Measurements from ENCODE around the gene NOTCH2. TPM values are rescaled to one million over a fixed set of nuclear protein-coding genes. Genes with fewer than 3 reads are reported as not detected.

Gene NOTCH2
- total RNA-seq, 1 donor from 2014 or later: 66.6 TPM

- Histone ChIP-seq H3K9me3 (ENCODE audit: low read depth) (no peaks in the 10 kb centered on the region), H4K20me1 (ENCODE audit: low read depth) (no peaks in the 10 kb centered on the region), H3K36me3 (no peaks in the 10 kb centered on the region), H3K27me3 (no peaks in the 10 kb centered on the region), H2AFZ (replicated peaks) (no peak overlapping the region), H3K79me2 (ENCODE audit: low read depth) (no peaks in the 10 kb centered on the region), H3K4me1 (no peaks in the 10 kb centered on the region), H3K27ac (no peak overlapping the region), H3K4me3 (no peak overlapping the region), H3K9ac (no peak overlapping the region), H3K4me2 (no peak overlapping the region), H3F3A (ENCODE audit: low read depth) (no peaks in the 10 kb centered on the region)
- Mint-ChIP-seq H3K36me3 (no peaks in the 10 kb centered on the region), H3K4me3 (no peak overlapping the region), H3K4me1 (no peaks in the 10 kb centered on the region), H3K27me3 (ENCODE audit: insufficient read depth, low read depth) (no peaks in the 10 kb centered on the region), H3K27ac (no peak overlapping the region), H3K9me3 (no peaks in the 10 kb centered on the region)
- DNase-seq (ENCODE audit: low spot score): no peak
- TF ChIP-seq EZH2phosphoT487 (IDR thresholded peaks at IDR 0.05): no peak
These were observed 191.3 kb downstream of the NOTCH2 start for GRCh38 chr1:119878171-119878570.

- Mint-ChIP-seq H3K9me3 (no peaks in the 10 kb centered on the region), H3K4me3 (no peak overlapping the region), H3K27ac (no peak overlapping the region), H3K4me1 (peaks cover 4% of the 10 kb centered on the region), H3K27me3 (ENCODE audit: insufficient read depth, low read depth) (no peaks in the 10 kb centered on the region), H3K36me3 (no peaks in the 10 kb centered on the region)
- no peak overlapping the region for H3K4me3 ChIP-seq
- no peaks in the 10 kb centered on the region for H3K36me3 ChIP-seq
- no peaks in the 10 kb centered on the region for H4K20me1 ChIP-seq (ENCODE audit: low read depth)
- H3K27ac ChIP-seq: no peak overlapping the region
- no peaks in the 10 kb centered on the region for H3F3A ChIP-seq (ENCODE audit: low read depth)
- H3K27me3 ChIP-seq: no peaks in the 10 kb centered on the region
- no peak overlapping the region for H3K9ac ChIP-seq
- no peaks in the 10 kb centered on the region for H3K79me2 ChIP-seq (ENCODE audit: low read depth)
- TF ChIP-seq CTCF (IDR thresholded peaks at IDR 0.05) (no peak), EZH2 (IDR thresholded peaks at IDR 0.05) (no peak), EZH2phosphoT487 (IDR thresholded peaks at IDR 0.05) (no peak)
- no peak overlapping the region for H3K4me2 ChIP-seq
- H3K9me3 ChIP-seq (ENCODE audit: low read depth): no peaks in the 10 kb centered on the region
- no peak for DNase-seq (ENCODE audit: low spot score)
- H2AFZ ChIP-seq (replicated peaks): no peak overlapping the region
- H3K4me1 ChIP-seq: no peaks in the 10 kb centered on the region
These were observed 195.3 kb downstream of the NOTCH2 start for GRCh38 chr1:119874186-119874585.

GRCh38 chr1:119873135-119874015, 196.1 kb downstream of the NOTCH2 start:
- H3F3A ChIP-seq (ENCODE audit: low read depth): no peaks in the 10 kb centered on the region
- no peak for TF ChIP-seq EZH2 (IDR thresholded peaks at IDR 0.05)
- no peak for TF ChIP-seq CTCF (IDR thresholded peaks at IDR 0.05)
- TF ChIP-seq EZH2phosphoT487 (IDR thresholded peaks at IDR 0.05): no peak
- H3K79me2 ChIP-seq (ENCODE audit: low read depth): no peaks in the 10 kb centered on the region
- no peak overlapping the region for H2AFZ ChIP-seq (replicated peaks)
- no peaks in the 10 kb centered on the region for H3K27me3 ChIP-seq
- no peak overlapping the region for H3K9ac ChIP-seq
- Mint-ChIP-seq H3K4me1 (peaks cover 4% of the 10 kb centered on the region), H3K9me3 (no peaks in the 10 kb centered on the region), H3K4me3 (no peak overlapping the region), H3K36me3 (no peaks in the 10 kb centered on the region), H3K27me3 (ENCODE audit: insufficient read depth, low read depth) (no peaks in the 10 kb centered on the region), H3K27ac (no peak overlapping the region)
- no peak overlapping the region for H3K27ac ChIP-seq
- H3K9me3 ChIP-seq (ENCODE audit: low read depth): no peaks in the 10 kb centered on the region
- H3K4me3 ChIP-seq: no peak overlapping the region
- H3K4me1 ChIP-seq: no peaks in the 10 kb centered on the region
- DNase-seq (ENCODE audit: low spot score): no peak
- no peaks in the 10 kb centered on the region for H3K36me3 ChIP-seq
- H4K20me1 ChIP-seq (ENCODE audit: low read depth): no peaks in the 10 kb centered on the region
- H3K4me2 ChIP-seq: no peak overlapping the region

- peaks cover 4% of the 10 kb centered on the region for H3K4me1 Mint-ChIP-seq
- Histone ChIP-seq H3K9ac (no peak overlapping the region), H3K4me2 (no peak overlapping the region), H3K4me1 (no peaks in the 10 kb centered on the region), H3K9me3 (ENCODE audit: low read depth) (no peaks in the 10 kb centered on the region), H3F3A (ENCODE audit: low read depth) (no peaks in the 10 kb centered on the region), H3K79me2 (ENCODE audit: low read depth) (no peaks in the 10 kb centered on the region), H3K36me3 (no peaks in the 10 kb centered on the region), H2AFZ (replicated peaks) (peak overlapping the region; percentile 77), H3K27ac (no peak overlapping the region), H3K27me3 (no peaks in the 10 kb centered on the region), H4K20me1 (ENCODE audit: low read depth) (no peaks in the 10 kb centered on the region), H3K4me3 (no peak overlapping the region)
- DNase-seq (ENCODE audit: low spot score): no peak
- no peaks in the 10 kb centered on the region for H3K9me3 Mint-ChIP-seq
- no peaks in the 10 kb centered on the region for H3K36me3 Mint-ChIP-seq
- no peak overlapping the region for H3K27ac Mint-ChIP-seq
- no peak overlapping the region for H3K4me3 Mint-ChIP-seq
- no peaks in the 10 kb centered on the region for H3K27me3 Mint-ChIP-seq (ENCODE audit: insufficient read depth, low read depth)
- TF ChIP-seq EZH2phosphoT487 (IDR thresholded peaks at IDR 0.05) (no peak), EZH2 (IDR thresholded peaks at IDR 0.05) (no peak), CTCF (IDR thresholded peaks at IDR 0.05) (no peak)
These were observed 197.6 kb downstream of the NOTCH2 start for GRCh38 chr1:119871881-119872280.
